ENCODE data around the gene CDK2AP2. TPM values are rescaled to one million over a fixed set of nuclear protein-coding genes. Genes with fewer than 3 reads are reported as not detected.

Gene CDK2AP2
- polyA plus RNA-seq, 3 donors: 47.8 to 80.2 (median 78.5) TPM

- no peaks in the 10 kb centered on the region for H4K20me1 ChIP-seq (ENCODE audit: insufficient read depth, low read length)
- no peak for TF ChIP-seq CTCF (IDR thresholded peaks at IDR 0.05)
- H3K4me3 ChIP-seq (replicated peaks in 1 of 3; ENCODE audit: low read depth in 2 of 3, low read length in 3 of 3): peak overlapping the region; percentile 80 to 85 (median 82)
- H3K9me3 ChIP-seq (replicated peaks in 1 of 2; ENCODE audit: control insufficient read depth in 1 of 2, insufficient read depth in 1 of 2, low read length in 2 of 2): no peaks in the 10 kb centered on the region
- peak overlapping the region; percentile 79 to 87 for H3K27ac ChIP-seq (ENCODE audit: low read depth in 1 of 2, low read length in 2 of 2)
- peaks cover 34% of the 10 kb centered on the region for H3K4me1 Mint-ChIP-seq
- peak overlapping the region in 5 of 7 donors; percentile 86 to 98 (median 96) for H3K27ac Mint-ChIP-seq
- H3K9ac ChIP-seq (ENCODE audit: insufficient read depth, low read length, poor library complexity, severe bottlenecking): peak overlapping the region; percentile 87
- H3K4me2 ChIP-seq (replicated peaks; ENCODE audit: extremely low read depth, low read length, poor library complexity, severe bottlenecking): peak overlapping the region; percentile 97
- peak overlapping the region; percentile 86 for H2AFZ ChIP-seq (ENCODE audit: insufficient read depth, low read depth, low read length, poor library complexity, severe bottlenecking)
- peaks cover 33 to 53% of the 10 kb centered on the region in 2 donors for H3K4me1 ChIP-seq (ENCODE audit: control insufficient read depth in 1 of 2, insufficient read depth in 2 of 2, low read length in 2 of 2)
- H3K27me3 Mint-ChIP-seq (ENCODE audit: low read depth in 3 of 3): peaks cover 2 to 12% (median 4%) of the 10 kb centered on the region in 3 donors
- H3K79me2 ChIP-seq (ENCODE audit: insufficient read depth, low read length): peaks cover 7% of the 10 kb centered on the region
- H3K36me3 ChIP-seq (replicated peaks in 1 of 2; ENCODE audit: control insufficient read depth in 1 of 2, insufficient read depth in 2 of 2, low read length in 2 of 2): no peaks in the 10 kb centered on the region
- H3K27me3 ChIP-seq (ENCODE audit: control insufficient read depth in 2 of 2, insufficient read depth in 2 of 2, low read length in 2 of 2): no peaks in the 10 kb centered on the region
- H3K9me3 Mint-ChIP-seq: peaks cover 0 to 2% (median 0%) of the 10 kb centered on the region in 7 donors
- H3K36me3 Mint-ChIP-seq: peaks cover 0 to 2% of the 10 kb centered on the region in 2 donors
- 62% methylated on average over 3 of the region's 3 CpGs for WGBS (ENCODE audit: insufficient coverage)
- DNase-seq: no peak
- intact Hi-C loops (cut with micrococcal nuclease): loop anchor here (2.0 to 5.0 kb wide), 4 partner anchors 36 to 63 kb away; partner anchors contain the start of genes RPS6KB2 (in 2 of the 2), PPP1CA (in 1 of the 2) and TBC1D10C (in 1 of the 2)
- H3K4me3 Mint-ChIP-seq: peak overlapping the region; percentile 79 to 86
Observed at GRCh38 chr11:67465189-67465510, 42.8 kb downstream of the CDK2AP2 start.

- peak overlapping the region; percentile 79 to 86 for H3K4me3 Mint-ChIP-seq
- H3K4me1 Mint-ChIP-seq: peaks cover 39% of the 10 kb centered on the region
- Histone ChIP-seq H2AFZ (ENCODE audit: insufficient read depth, low read depth, low read length, poor library complexity, severe bottlenecking) (peak overlapping the region; percentile 86), H3K36me3 (replicated peaks in 1 of 2; ENCODE audit: control insufficient read depth in 1 of 2, insufficient read depth in 2 of 2, low read length in 2 of 2) (no peaks in the 10 kb centered on the region), H3K4me2 (replicated peaks; ENCODE audit: extremely low read depth, low read length, poor library complexity, severe bottlenecking) (peak overlapping the region; percentile 97), H3K9me3 (replicated peaks in 1 of 2; ENCODE audit: control insufficient read depth in 1 of 2, insufficient read depth in 1 of 2, low read length in 2 of 2) (no peaks in the 10 kb centered on the region), H3K79me2 (ENCODE audit: insufficient read depth, low read length) (peaks cover 7% of the 10 kb centered on the region), H3K4me3 (replicated peaks in 1 of 3; ENCODE audit: low read depth in 2 of 3, low read length in 3 of 3) (peak overlapping the region; percentile 80 to 85 (median 82)), H4K20me1 (ENCODE audit: insufficient read depth, low read length) (no peaks in the 10 kb centered on the region), H3K27me3 (ENCODE audit: control insufficient read depth in 2 of 2, insufficient read depth in 2 of 2, low read length in 2 of 2) (no peaks in the 10 kb centered on the region), H3K9ac (ENCODE audit: insufficient read depth, low read length, poor library complexity, severe bottlenecking) (peak overlapping the region; percentile 87), H3K4me1 (ENCODE audit: control insufficient read depth in 1 of 2, insufficient read depth in 2 of 2, low read length in 2 of 2) (peaks cover 38 to 55% of the 10 kb centered on the region in 2 donors), H3K27ac (ENCODE audit: low read depth in 1 of 2, low read length in 2 of 2) (peak overlapping the region; percentile 79 to 87)
- intact Hi-C loops (cut with micrococcal nuclease): loop anchor here (2.0 to 5.0 kb wide), 4 partner anchors 36 to 62 kb away; partner anchors contain the start of genes RPS6KB2 (in 2 of the 2), PPP1CA (in 1 of the 2) and TBC1D10C (in 1 of the 2)
- WGBS (ENCODE audit: insufficient coverage): 8% methylated on average over 31 of the region's 56 CpGs
- DNase-seq: peak; percentile 81 to 85 (median 84)
- TF ChIP-seq CTCF (IDR thresholded peaks at IDR 0.05): no peak
- H3K36me3 Mint-ChIP-seq: peaks cover 0 to 2% of the 10 kb centered on the region in 2 donors
- peak overlapping the region; percentile 94 to 98 (median 96) for H3K27ac Mint-ChIP-seq
- peaks cover 0 to 2% (median 0%) of the 10 kb centered on the region in 7 donors for H3K9me3 Mint-ChIP-seq
- peaks cover 2 to 12% (median 4%) of the 10 kb centered on the region in 3 donors for H3K27me3 Mint-ChIP-seq (ENCODE audit: low read depth in 3 of 3)
Observed at GRCh38 chr11:67464411-67465188, 43.4 kb downstream of the CDK2AP2 start.

Measured in CD14-positive monocyte (primary cell).